GM21423 (cell line): ENCODE results near the gene TAF1B.

Experiments
- ATAC-seq: cut with Tn5 transposase; IDR thresholded peaks from one replicate; pipeline ENCODE4 v1.9.1; 2021; ENCODE audit warnings: mild to moderate bottlenecking, moderate library complexity; ENCODE audit not compliant: unreplicated experiment

The TAF1B gene

DNA sequence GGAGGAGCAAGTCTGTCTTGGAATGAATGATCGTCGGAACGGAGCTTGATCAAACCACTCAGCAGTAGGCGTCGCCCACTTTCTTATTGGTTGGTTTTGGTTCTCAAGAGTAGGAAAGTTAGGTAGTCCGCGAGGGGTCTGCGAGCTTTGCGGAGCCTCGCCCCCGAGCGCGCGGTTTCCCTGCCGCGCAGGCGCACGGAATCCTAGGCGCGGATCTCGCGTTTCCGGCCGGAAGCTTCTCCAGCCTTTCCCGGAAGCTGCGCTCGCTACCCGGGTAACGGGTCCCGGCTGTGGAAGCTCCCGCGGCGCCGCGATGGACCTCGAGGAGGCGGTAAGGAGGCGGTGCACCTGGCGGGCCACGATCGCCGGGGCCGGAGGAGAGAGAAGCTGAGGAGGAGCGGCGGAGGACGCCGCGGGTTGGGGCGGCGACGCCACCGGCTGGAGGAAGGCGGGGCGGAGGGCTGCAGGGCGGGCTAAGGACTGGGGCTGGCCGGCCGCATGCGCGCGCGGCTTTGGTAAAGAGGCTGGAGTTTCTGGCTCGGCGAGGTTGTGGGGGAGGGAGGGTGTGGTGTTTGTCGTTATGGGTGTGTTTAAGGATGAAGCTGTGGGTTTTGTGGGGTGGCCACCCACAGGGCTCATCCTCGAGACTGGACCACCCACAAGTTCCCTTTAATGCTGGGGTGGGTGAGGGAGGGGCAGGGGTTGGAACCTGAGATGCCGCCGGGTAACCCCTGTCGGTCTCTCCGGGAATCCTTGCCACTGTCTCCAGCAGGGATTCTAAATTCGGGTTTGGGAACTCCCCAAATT, at the start of gene TAF1B:
TAF1B (plus strand) TSS at position 246 of the 807 bp plus-strand sequence; CDS start at position 314, 68 bp downstream.
- ATAC-seq = peak; percentile 86

GRCh38 chr2:9793918-9794717, 49.2 kb upstream of the TAF1B start:
- ATAC-seq = no peak

DNA sequence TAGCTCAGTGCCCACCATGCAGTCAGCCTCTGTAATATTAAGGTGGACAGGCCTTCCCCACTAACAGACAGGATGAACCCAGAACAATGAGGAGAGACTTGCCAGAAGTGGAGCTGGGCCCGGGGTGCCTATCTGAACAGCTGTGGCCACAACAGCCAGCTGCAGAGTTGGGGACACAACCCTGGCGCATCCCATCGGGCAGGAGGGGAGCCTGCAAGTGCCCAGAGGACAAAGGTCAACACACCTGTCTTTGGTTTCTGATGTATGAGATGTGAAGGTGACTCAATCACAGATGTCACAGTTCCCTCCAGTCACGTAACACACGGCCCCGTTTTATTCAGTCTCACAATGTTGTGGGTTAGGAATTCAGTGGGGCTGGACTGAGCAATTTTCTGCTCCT, 48.2 kb upstream of the TAF1B start:
- ATAC-seq = no peak

GRCh38 chr2:9796056-9797010, 46.9 kb upstream of the TAF1B start:
- no peak for ATAC-seq

- ATAC-seq = no peak
Measured at GRCh38 chr2:9797086-9797485, 46.2 kb upstream of the TAF1B start.

DNA sequence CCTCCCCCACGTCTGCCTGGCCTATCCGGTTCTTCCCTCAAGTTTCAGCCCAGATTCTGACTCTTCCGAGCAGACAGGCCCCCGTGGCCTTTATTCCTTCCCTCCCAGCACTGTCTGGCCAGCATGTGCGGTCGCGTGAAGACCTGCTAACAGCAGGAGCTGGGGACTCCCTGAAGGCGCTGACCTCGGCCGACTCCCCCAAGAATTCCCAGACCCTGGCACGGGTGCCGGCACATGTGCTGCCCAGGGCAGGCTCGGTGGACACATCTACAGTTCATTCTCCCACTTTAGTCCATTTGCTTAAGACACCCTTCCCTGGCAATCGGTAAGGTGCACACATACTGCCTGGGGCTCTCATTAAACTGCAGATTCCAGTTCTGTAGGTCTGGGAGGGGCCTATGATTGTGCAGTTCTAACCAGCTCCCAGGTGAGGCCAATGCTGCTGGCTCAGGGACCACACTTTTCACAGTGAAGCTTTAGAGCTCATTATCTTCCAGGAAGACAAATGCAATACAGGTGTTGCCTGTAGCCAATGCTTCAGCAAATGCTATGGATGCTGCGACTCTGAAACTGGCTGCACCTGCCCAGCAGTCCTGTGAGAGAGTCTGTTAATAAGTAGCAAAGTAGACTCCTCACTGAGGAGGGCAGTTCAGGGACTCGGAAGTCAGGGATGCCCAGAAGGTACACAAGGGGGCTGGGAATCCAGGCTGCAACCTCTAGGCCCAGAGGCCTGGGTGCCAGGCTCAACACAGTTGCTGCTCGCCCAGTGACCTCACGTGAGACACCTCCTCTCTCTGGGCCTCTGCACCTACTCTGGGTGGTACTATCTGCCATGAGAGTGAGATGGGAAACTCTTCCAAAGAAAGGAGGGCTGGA, 45.4 kb upstream of the TAF1B start:
- no peak for ATAC-seq

DNA sequence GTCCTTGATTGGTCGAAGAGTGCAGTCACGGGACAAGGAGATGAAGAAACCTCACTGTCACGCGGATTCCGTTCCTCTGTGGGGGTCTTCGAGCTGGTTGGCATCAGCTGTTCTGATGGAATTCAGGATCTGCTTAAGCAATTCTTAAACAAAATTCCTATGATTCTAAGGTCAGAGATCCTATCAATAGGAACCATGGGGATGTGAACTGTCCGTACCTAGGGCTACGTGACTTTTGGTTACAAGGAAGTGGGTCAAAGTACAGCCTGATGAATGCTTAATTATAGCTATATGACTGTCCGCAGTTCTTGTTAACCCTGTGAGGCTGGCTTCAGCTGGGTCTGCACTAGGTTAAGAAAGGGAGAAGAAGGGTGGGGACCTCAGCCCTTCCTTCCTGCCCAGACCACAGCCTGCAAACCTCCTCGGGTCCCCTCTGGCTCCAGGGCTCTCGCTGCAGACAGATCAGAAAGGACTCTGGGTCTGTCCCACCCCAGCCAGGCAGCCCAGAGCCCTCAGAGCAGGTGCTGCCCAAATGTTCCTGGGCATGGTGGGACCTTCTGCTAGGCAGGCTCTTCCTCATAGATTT, 44.2 kb upstream of the TAF1B start:
- no peak for ATAC-seq

GRCh38 chr2:9799729-9800632, 43.3 kb upstream of the TAF1B start:
- peak; percentile 84 for ATAC-seq

GRCh38 chr2:9800639-9800974, 42.7 kb upstream of the TAF1B start:
- no peak for ATAC-seq

GRCh38 chr2:9800975-9801726, 42.1 kb upstream of the TAF1B start:
- no peak for ATAC-seq

DNA sequence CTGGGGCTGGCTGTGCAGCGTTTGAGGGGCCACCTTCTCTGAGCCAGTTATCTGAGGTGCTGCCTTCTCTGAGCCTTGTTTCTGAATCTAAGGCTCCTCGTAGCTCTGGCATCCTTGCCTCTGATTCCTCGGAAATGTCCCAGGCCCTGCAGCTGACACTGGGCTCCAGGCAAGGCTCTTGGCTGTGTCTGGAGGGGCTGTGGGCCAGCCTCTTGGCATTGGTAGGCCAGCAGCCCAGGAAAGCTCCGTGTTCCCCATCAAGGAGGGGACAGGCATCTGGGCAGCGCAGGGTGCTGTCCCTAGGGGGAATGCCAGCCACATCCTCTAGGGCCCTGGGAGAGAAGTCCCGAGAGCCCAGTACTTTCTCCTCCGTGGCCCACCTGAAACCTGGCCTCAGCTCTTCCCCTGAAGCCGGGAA, 40.7 kb upstream of the TAF1B start:
- no peak for ATAC-seq

GRCh38 chr2:9803023-9803805, 40.1 kb upstream of the TAF1B start:
- ATAC-seq = no peak

DNA sequence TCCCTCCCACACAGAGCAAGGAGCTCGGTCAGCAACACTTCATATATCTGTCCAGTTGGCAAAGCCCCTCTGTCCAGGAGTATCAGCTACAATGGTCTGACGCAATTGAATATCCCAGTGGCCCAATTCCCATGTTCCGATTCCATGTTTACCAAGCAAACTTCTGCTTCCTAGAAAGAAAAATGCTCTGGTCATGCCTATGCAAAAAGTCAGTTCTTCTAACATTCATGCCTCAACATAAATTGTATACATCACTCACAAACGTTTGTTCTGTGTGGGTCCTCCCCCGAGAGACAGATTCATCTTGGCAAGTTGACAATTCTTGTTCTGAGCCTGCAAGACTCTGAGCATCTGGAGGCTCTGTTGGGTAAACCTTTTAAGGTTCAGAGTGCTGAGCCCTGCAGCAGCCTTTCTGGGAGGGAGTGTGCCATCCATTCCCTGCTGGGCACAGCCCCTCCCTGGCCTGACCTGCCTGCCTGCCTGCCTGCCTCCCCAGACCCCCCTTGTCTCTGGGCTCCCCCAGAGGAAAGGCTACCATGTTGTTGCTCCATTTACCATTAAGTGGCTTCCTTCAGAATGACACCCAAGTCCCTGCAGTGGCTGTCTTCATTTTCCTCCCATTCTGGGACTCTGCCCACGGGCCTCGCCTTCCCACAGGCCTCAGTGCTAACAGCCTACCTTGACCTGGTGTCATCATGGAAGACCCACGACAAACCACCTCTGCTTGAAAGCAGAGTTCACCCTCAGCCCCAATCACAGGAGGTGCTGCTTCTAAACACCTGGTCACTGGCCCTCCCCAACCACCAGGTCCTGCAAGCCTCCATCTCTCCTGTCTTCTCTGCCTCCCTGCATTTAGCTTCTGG, 37.6 kb upstream of the TAF1B start:
- no peak for ATAC-seq

DNA sequence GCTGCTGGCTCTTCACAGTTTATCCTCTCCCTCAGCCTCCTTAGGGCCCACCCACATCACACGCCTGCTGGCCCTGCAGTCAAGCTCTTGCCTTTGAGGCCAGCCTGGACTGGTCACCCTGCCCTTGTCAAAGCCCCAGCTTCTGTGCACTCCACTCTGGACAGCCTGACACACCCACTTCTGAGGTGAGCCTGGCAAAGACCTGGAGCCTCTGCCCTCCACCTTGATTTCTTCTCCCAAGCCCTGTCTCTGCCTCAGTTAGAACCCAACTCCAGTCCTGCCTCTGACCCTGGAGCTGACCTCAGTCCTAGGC, 37.0 kb upstream of the TAF1B start:
- ATAC-seq = no peak

DNA sequence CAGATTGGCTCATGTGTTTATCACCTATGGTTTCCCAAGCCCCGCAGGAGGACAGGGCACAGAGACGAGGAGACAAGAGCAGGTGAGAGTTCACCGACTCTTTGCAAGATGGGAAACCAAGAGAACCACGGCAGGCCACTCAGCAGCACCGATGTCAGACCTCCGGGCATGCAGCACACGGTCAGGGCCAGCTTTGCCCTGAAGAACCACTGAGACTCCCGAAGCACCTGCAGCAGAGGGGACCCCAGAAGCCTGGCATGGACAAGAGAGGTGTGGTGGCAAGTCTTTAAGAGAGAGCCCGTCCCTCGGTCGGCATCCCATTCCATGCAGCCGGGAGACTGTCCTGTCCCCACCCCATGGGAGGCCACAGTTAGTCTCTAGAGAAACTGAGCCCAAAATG, 36.6 kb upstream of the TAF1B start:
- no peak for ATAC-seq

DNA sequence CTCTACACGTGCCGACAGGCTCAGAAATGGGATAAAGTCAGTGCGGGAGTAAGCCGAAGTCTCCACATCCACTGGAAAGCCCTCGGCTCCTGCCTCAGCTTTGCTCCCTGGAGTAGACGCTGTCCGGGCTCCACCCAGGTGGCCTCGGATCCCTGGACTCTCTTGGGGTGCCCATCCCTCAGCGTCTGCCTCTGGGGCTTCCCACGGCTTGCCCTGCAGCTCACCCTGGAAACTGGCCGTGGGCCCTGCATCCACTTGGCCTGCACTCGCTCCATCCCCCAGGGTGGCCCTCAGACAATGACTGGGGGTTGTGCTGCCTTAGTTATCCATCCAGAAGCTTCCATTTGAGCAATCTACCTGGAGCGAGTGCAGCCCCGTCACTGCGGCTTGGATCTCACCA, 36.2 kb upstream of the TAF1B start:
- no peak for ATAC-seq
